ENCODE measurements around the gene TMEM154.

GRCh38 chr4:152687974-152688599, 8.3 kb upstream of the TMEM154 start:
- TF ChIP-seq CTCF (conservative IDR thresholded peaks at IDR 0.05; ENCODE audit: low read depth, low read length), result no peak
- no peak for TF ChIP-seq EZH2 (IDR thresholded peaks at IDR 0.05; ENCODE audit: low read length, unreplicated experiment)

Measured in PC-3 (cell line).